Activated CD8-positive, alpha-beta memory T cell treated with anti-CD3 and anti-CD28 coated beads, Interleukin-2, amount 50 U/mL, for 1 hour (primary cell): Measurements from ENCODE around the gene LRRC10.
A peak's percentile ranks its signal among the peaks of the same experiment; 100 is the strongest.
"Not testable (repeated sequence)": the region's sequence is repeated elsewhere in the genome, so short reads cannot be mapped to it uniquely, and the experiment has no call there.

Source experiments
- DNase-seq: peaks from one replicate; pipeline ENCODE4 v3.0.0-alpha.2; 2020; ENCODE audit errors: extremely low read depth

Gene LRRC10

GRCh38 chr12:69619050-69619449, 8.3 kb upstream of the LRRC10 start:
- DNase-seq, result no peak

GRCh38 chr12:69616025-69616424, 5.3 kb upstream of the LRRC10 start:
- DNase-seq, result no peak

GRCh38 chr12:69613351-69613750, 2.6 kb upstream of the LRRC10 start:
- no peak for DNase-seq

- no peak for DNase-seq
Measured at GRCh38 chr12:69610126-69610525, 581 bp downstream of the LRRC10 start.

- DNase-seq, result no peak
Measured at GRCh38 chr12:69608114-69608513, 2.6 kb downstream of the LRRC10 start.

- DNase-seq, result not testable (repeated sequence)
Measured at GRCh38 chr12:69604275-69604674, 6.4 kb downstream of the LRRC10 start.

- DNase-seq, result not testable (repeated sequence)
Measured at GRCh38 chr12:69603556-69603955, 7.2 kb downstream of the LRRC10 start.

GRCh38 chr12:69602954-69603353, 7.8 kb downstream of the LRRC10 start:
- no peak for DNase-seq

- DNase-seq, result no peak
Measured at GRCh38 chr12:69601962-69602685, 8.6 kb downstream of the LRRC10 start.

- no peak for DNase-seq
Measured at GRCh38 chr12:69600804-69601203, 9.9 kb downstream of the LRRC10 start.

GRCh38 chr12:69598174-69598753, 12.4 kb downstream of the LRRC10 start:
- no peak for DNase-seq

GRCh38 chr12:69595689-69596088, 15.0 kb downstream of the LRRC10 start:
- no peak for DNase-seq

- DNase-seq, result no peak
Measured at GRCh38 chr12:69589082-69589481, 21.6 kb downstream of the LRRC10 start.

GRCh38 chr12:69588527-69588926, 22.2 kb downstream of the LRRC10 start:
- DNase-seq, result no peak

GRCh38 chr12:69585189-69586062, 25.3 kb downstream of the LRRC10 start, which contains the start of gene CCT2:
Gene CCT2, plus strand, starts transcription at chr12:69585459. Its CDS starts 63 bp downstream, at chr12:69585522.
- DNase-seq, result peak; percentile 90

- no peak for DNase-seq
Measured at GRCh38 chr12:69583203-69583602, 27.5 kb downstream of the LRRC10 start.

- no peak for DNase-seq
Measured at GRCh38 chr12:69580074-69580473, 30.6 kb downstream of the LRRC10 start.

GRCh38 chr12:69579029-69579428, 31.7 kb downstream of the LRRC10 start:
- DNase-seq, result no peak

- DNase-seq, result no peak
Measured at GRCh38 chr12:69578283-69578682, 32.4 kb downstream of the LRRC10 start.

GRCh38 chr12:69575346-69575745, 35.4 kb downstream of the LRRC10 start:
- no peak for DNase-seq

GRCh38 chr12:69570545-69571399, 39.9 kb downstream of the LRRC10 start:
- DNase-seq, result peak; percentile 31
